ENCODE data around the gene LARP4B.

Gene LARP4B

GRCh38 chr10:809671-810350, 121.7 kb downstream of the LARP4B start:
- no peak overlapping the region for H3K27ac ChIP-seq (ENCODE audit: low read length)
- H3K4me3 ChIP-seq (ENCODE audit: low read length), result no peak overlapping the region
- no peaks in the 10 kb centered on the region for H4K20me1 ChIP-seq (ENCODE audit: insufficient read depth, low read length)
- H2AFZ ChIP-seq (ENCODE audit: low read depth, low read length), result no peak overlapping the region
- H3K36me3 ChIP-seq (replicated peaks; ENCODE audit: low read depth, low read length), result peaks cover 32% of the 10 kb centered on the region
- no peak overlapping the region for H3K9ac ChIP-seq (ENCODE audit: low read length)
- no peaks in the 10 kb centered on the region for H3K4me1 ChIP-seq (ENCODE audit: low read length)
- no peaks in the 10 kb centered on the region for H3K27me3 ChIP-seq (ENCODE audit: low read depth, low read length)
- no peak overlapping the region for H3K4me2 ChIP-seq (ENCODE audit: low read length)
- no peaks in the 10 kb centered on the region for H3K9me3 ChIP-seq (ENCODE audit: insufficient read depth, low read length)
- H3K79me2 ChIP-seq (ENCODE audit: low read length), result no peaks in the 10 kb centered on the region
- TF ChIP-seq CTCF (IDR thresholded peaks at IDR 0.05; ENCODE audit: low read depth, low read length) (no peak), EZH2phosphoT487 (IDR thresholded peaks at IDR 0.05; ENCODE audit: low read depth) (no peak)

GRCh38 chr10:807958-808353, 123.5 kb downstream of the LARP4B start:
- Histone ChIP-seq H3K27me3 (ENCODE audit: low read depth, low read length) (no peaks in the 10 kb centered on the region), H3K27ac (ENCODE audit: low read length) (no peak overlapping the region), H3K9ac (ENCODE audit: low read length) (no peak overlapping the region), H2AFZ (ENCODE audit: low read depth, low read length) (no peak overlapping the region), H3K9me3 (ENCODE audit: insufficient read depth, low read length) (no peaks in the 10 kb centered on the region), H3K36me3 (replicated peaks; ENCODE audit: low read depth, low read length) (peaks cover 30% of the 10 kb centered on the region), H3K4me3 (ENCODE audit: low read length) (no peak overlapping the region), H3K79me2 (ENCODE audit: low read length) (no peaks in the 10 kb centered on the region), H4K20me1 (ENCODE audit: insufficient read depth, low read length) (no peaks in the 10 kb centered on the region), H3K4me2 (ENCODE audit: low read length) (no peak overlapping the region), H3K4me1 (ENCODE audit: low read length) (no peaks in the 10 kb centered on the region)
- TF ChIP-seq CTCF (IDR thresholded peaks at IDR 0.05; ENCODE audit: low read depth, low read length) (no peak), EZH2phosphoT487 (IDR thresholded peaks at IDR 0.05; ENCODE audit: low read depth) (no peak)

- Histone ChIP-seq H3K36me3 (replicated peaks; ENCODE audit: low read depth, low read length) (peaks cover 25% of the 10 kb centered on the region), H3K4me1 (ENCODE audit: low read length) (no peaks in the 10 kb centered on the region), H3K27me3 (ENCODE audit: low read depth, low read length) (no peaks in the 10 kb centered on the region), H3K79me2 (ENCODE audit: low read length) (no peaks in the 10 kb centered on the region), H3K9ac (ENCODE audit: low read length) (no peak overlapping the region), H4K20me1 (ENCODE audit: insufficient read depth, low read length) (no peaks in the 10 kb centered on the region), H3K27ac (ENCODE audit: low read length) (no peak overlapping the region), H3K4me2 (ENCODE audit: low read length) (no peak overlapping the region), H3K9me3 (ENCODE audit: insufficient read depth, low read length) (no peaks in the 10 kb centered on the region), H2AFZ (ENCODE audit: low read depth, low read length) (no peak overlapping the region), H3K4me3 (ENCODE audit: low read length) (no peak overlapping the region)
- TF ChIP-seq EZH2phosphoT487 (IDR thresholded peaks at IDR 0.05; ENCODE audit: low read depth) (no peak), CTCF (IDR thresholded peaks at IDR 0.05; ENCODE audit: low read depth, low read length) (no peak)
These were observed 124.1 kb downstream of the LARP4B start for GRCh38 chr10:807163-807957.

- H3K79me2 ChIP-seq (ENCODE audit: low read length), result no peaks in the 10 kb centered on the region
- H3K4me3 ChIP-seq (ENCODE audit: low read length), result no peak overlapping the region
- no peaks in the 10 kb centered on the region for H3K27me3 ChIP-seq (ENCODE audit: low read depth, low read length)
- TF ChIP-seq EZH2phosphoT487 (IDR thresholded peaks at IDR 0.05; ENCODE audit: low read depth) (no peak), CTCF (IDR thresholded peaks at IDR 0.05; ENCODE audit: low read depth, low read length) (no peak)
- no peaks in the 10 kb centered on the region for H3K4me1 ChIP-seq (ENCODE audit: low read length)
- peaks cover 20% of the 10 kb centered on the region for H3K36me3 ChIP-seq (replicated peaks; ENCODE audit: low read depth, low read length)
- no peaks in the 10 kb centered on the region for H3K9me3 ChIP-seq (ENCODE audit: insufficient read depth, low read length)
- no peak overlapping the region for H3K4me2 ChIP-seq (ENCODE audit: low read length)
- no peak overlapping the region for H3K27ac ChIP-seq (ENCODE audit: low read length)
- no peaks in the 10 kb centered on the region for H4K20me1 ChIP-seq (ENCODE audit: insufficient read depth, low read length)
- H2AFZ ChIP-seq (ENCODE audit: low read depth, low read length), result no peak overlapping the region
- H3K9ac ChIP-seq (ENCODE audit: low read length), result no peak overlapping the region
These were observed 124.9 kb downstream of the LARP4B start for GRCh38 chr10:806451-807162.
